NCI-H1930 (cell line): ENCODE data around the gene GLOD4.

ENCODE experiments used
- DNase-seq, 2 experiments: peaks; one replicate each; lab custom pipeline; 2025; lab: John Stamatoyannopoulos, UW

Gene GLOD4

GRCh38 chr17:742147-742793, 39.8 kb downstream of the GLOD4 start:
- DNase-seq: no peak

GRCh38 chr17:740240-741017, 41.7 kb downstream of the GLOD4 start:
- DNase-seq: no peak

GRCh38 chr17:737561-738113, 44.4 kb downstream of the GLOD4 start:
- no peak for DNase-seq

- no peak for DNase-seq
Observed at GRCh38 chr17:733743-734142, 48.3 kb downstream of the GLOD4 start.

- no peak for DNase-seq
Observed at GRCh38 chr17:732902-733720, 49.0 kb downstream of the GLOD4 start.

- peak; percentile 33 to 48 for DNase-seq
Observed at GRCh38 chr17:732067-732901, 49.8 kb downstream of the GLOD4 start, which contains the start of gene TLCD3A. Gene TLCD3A, plus strand, starts transcription at chr17:732596. Its CDS starts 52 bp downstream, at chr17:732648.

GRCh38 chr17:731644-732066, 50.4 kb downstream of the GLOD4 start:
- DNase-seq: no peak

- DNase-seq: no peak
Observed at GRCh38 chr17:728911-729310, 53.2 kb downstream of the GLOD4 start.

GRCh38 chr17:726271-726919, 55.7 kb downstream of the GLOD4 start:
- no peak for DNase-seq

- DNase-seq: no peak
Observed at GRCh38 chr17:725746-726145, 56.3 kb downstream of the GLOD4 start.

GRCh38 chr17:725084-725483, 57.0 kb downstream of the GLOD4 start:
- no peak for DNase-seq

GRCh38 chr17:721540-721937, 60.5 kb downstream of the GLOD4 start:
- DNase-seq: no peak

GRCh38 chr17:720706-721539, 61.2 kb downstream of the GLOD4 start:
- DNase-seq: no peak

- no peak for DNase-seq
Observed at GRCh38 chr17:718075-718474, 64.0 kb downstream of the GLOD4 start.
